ENCODE data around the gene MCM3. TPM values are rescaled to one million over a fixed set of nuclear protein-coding genes. Genes with fewer than 3 reads are reported as not detected.
A peak's percentile ranks its signal among the peaks of the same experiment; 100 is the strongest.

Gene MCM3
- total and polyA plus RNA-seq, 2 donors (not counting 1 experiment from before 2014, with no cell fraction given) = 34.3 to 58.5 TPM

- H3K4me3 ChIP-seq (ENCODE audit: control extremely low read depth in 1 of 5, extremely low read depth in 1 of 5, insufficient read depth in 1 of 5, low read depth in 2 of 5, low read length in 4 of 5) = no peak overlapping the region
- H2AFZ ChIP-seq (ENCODE audit: insufficient read depth, low read depth, low read length, poor library complexity, severe bottlenecking) = no peak overlapping the region
- no peak for ATAC-seq (ENCODE audit: low read depth)
- Mint-ChIP-seq H3K27ac (no peak overlapping the region), H3K4me1 (peaks cover 14% of the 10 kb centered on the region), H3K4me3 (no peak overlapping the region), H3K9me3 (ENCODE audit: insufficient read depth) (no peaks in the 10 kb centered on the region), H3K27me3 (no peaks in the 10 kb centered on the region)
- peaks cover 0 to 6% of the 10 kb centered on the region in 2 donors for H3K4me1 ChIP-seq (ENCODE audit: control insufficient read depth in 2 of 2, insufficient read depth in 2 of 2, low read length in 2 of 2)
- H3K27ac ChIP-seq (ENCODE audit: low read length in 2 of 2) = no peak overlapping the region
- CTCF ChIA-PET = no interaction called here
- intact Hi-C loops (cut with micrococcal nuclease) = no loop called here
- no peaks in the 10 kb centered on the region for H4K20me1 ChIP-seq (ENCODE audit: control insufficient read depth, insufficient read depth, low read length, poor library complexity, severe bottlenecking)
- H3K4me2 ChIP-seq (replicated peaks; ENCODE audit: low read depth, low read length, poor library complexity, severe bottlenecking) = no peak overlapping the region
- WGBS (ENCODE audit: insufficient coverage) = 100% methylated on average over 1 of the region's 1 CpG
- DNase-seq = no peak
- H3K36me3 ChIP-seq (replicated peaks in 1 of 2; ENCODE audit: control extremely low read depth in 1 of 2, control insufficient read depth in 1 of 2, extremely low read depth in 1 of 2, insufficient read depth in 2 of 2, low read length in 1 of 2) = no peaks in the 10 kb centered on the region
- no peaks in the 10 kb centered on the region for H3K79me2 ChIP-seq (ENCODE audit: control insufficient read depth, insufficient read depth, low read length)
- no peak overlapping the region for H3K9ac ChIP-seq (ENCODE audit: low read length)
- POLR2A ChIA-PET = interaction anchor here (0.6 kb wide), 1 partner anchor 32 kb away, joined by 5 read pairs; no protein-coding TSS in a partner anchor
- TF ChIP-seq CTCF (IDR thresholded peaks at IDR 0.05) (no peak), EZH2 (IDR thresholded peaks at IDR 0.05; ENCODE audit: borderline replicate concordance, insufficient read depth, low read depth, low read length, poor library complexity, severe bottlenecking) (no peak)
- H3K9me3 ChIP-seq (ENCODE audit: control extremely low read depth in 1 of 3, control insufficient read depth in 2 of 3, insufficient read depth in 1 of 3, low read length in 2 of 3) = no peaks in the 10 kb centered on the region
- no peaks in the 10 kb centered on the region for H3K27me3 ChIP-seq (replicated peaks in 1 of 4; ENCODE audit: control extremely low read depth in 1 of 4, control insufficient read depth in 3 of 4, insufficient read depth in 4 of 4, low read length in 3 of 4)
These were observed 32.7 kb upstream of the MCM3 start for GRCh38 chr6:52317211-52317610.

- WGBS (ENCODE audit: insufficient coverage) = 100% methylated on average over 1 of the region's 2 CpGs
- ChIA-PET POLR2A (no interaction called here), CTCF (no interaction called here)
- DNase-seq (no peak), ATAC-seq (ENCODE audit: low read depth) (no peak)
- H3K27ac ChIP-seq (ENCODE audit: low read length in 2 of 2) = no peak overlapping the region
- intact Hi-C loops (cut with micrococcal nuclease) = no loop called here
- Mint-ChIP-seq H3K27ac (peak overlapping the region; percentile 7), H3K4me1 (peaks cover 20% of the 10 kb centered on the region), H3K4me3 (no peak overlapping the region), H3K9me3 (ENCODE audit: insufficient read depth) (no peaks in the 10 kb centered on the region), H3K27me3 (no peaks in the 10 kb centered on the region)
- TF ChIP-seq EZH2 (IDR thresholded peaks at IDR 0.05; ENCODE audit: borderline replicate concordance, insufficient read depth, low read depth, low read length, poor library complexity, severe bottlenecking) (no peak), CTCF (IDR thresholded peaks at IDR 0.05) (no peak)
- no peak overlapping the region for H2AFZ ChIP-seq (ENCODE audit: insufficient read depth, low read depth, low read length, poor library complexity, severe bottlenecking)
- no peaks in the 10 kb centered on the region for H3K9me3 ChIP-seq (ENCODE audit: control extremely low read depth in 1 of 3, control insufficient read depth in 2 of 3, insufficient read depth in 1 of 3, low read length in 2 of 3)
- no peaks in the 10 kb centered on the region for H3K27me3 ChIP-seq (replicated peaks in 1 of 4; ENCODE audit: control extremely low read depth in 1 of 4, control insufficient read depth in 3 of 4, insufficient read depth in 4 of 4, low read length in 3 of 4)
- H4K20me1 ChIP-seq (ENCODE audit: control insufficient read depth, insufficient read depth, low read length, poor library complexity, severe bottlenecking) = no peaks in the 10 kb centered on the region
- no peak overlapping the region for H3K4me2 ChIP-seq (replicated peaks; ENCODE audit: low read depth, low read length, poor library complexity, severe bottlenecking)
- H3K9ac ChIP-seq (ENCODE audit: low read length) = no peak overlapping the region
- no peak overlapping the region for H3K4me3 ChIP-seq (ENCODE audit: control extremely low read depth in 1 of 5, extremely low read depth in 1 of 5, insufficient read depth in 1 of 5, low read depth in 2 of 5, low read length in 4 of 5)
- no peaks in the 10 kb centered on the region for H3K79me2 ChIP-seq (ENCODE audit: control insufficient read depth, insufficient read depth, low read length)
- no peaks in the 10 kb centered on the region for H3K36me3 ChIP-seq (replicated peaks in 1 of 2; ENCODE audit: control extremely low read depth in 1 of 2, control insufficient read depth in 1 of 2, extremely low read depth in 1 of 2, insufficient read depth in 2 of 2, low read length in 1 of 2)
- peaks cover 4 to 6% of the 10 kb centered on the region in 2 donors for H3K4me1 ChIP-seq (ENCODE audit: control insufficient read depth in 2 of 2, insufficient read depth in 2 of 2, low read length in 2 of 2)
These were observed 30.2 kb upstream of the MCM3 start for GRCh38 chr6:52314752-52315151.
